ENCODE data around the gene EMP3.

EMP3 gene

GRCh38 chr19:48379058-48379457 is 53.7 kb downstream of the EMP3 start:
- no peak for DNase-seq (ENCODE audit: low spot score)

Data from RKO (cell line).